ENCODE measurements around the gene FAM222B.

- TF ChIP-seq CTCF (conservative IDR thresholded peaks at IDR 0.05 in 1 of 2, IDR thresholded peaks at IDR 0.05 in 1 of 2; ENCODE audit: extremely low read depth in 1 of 2, insufficient read depth in 1 of 2, low read depth in 1 of 2, low read length in 2 of 2), result no peak
- no peak for TF ChIP-seq EZH2 (IDR thresholded peaks at IDR 0.05; ENCODE audit: borderline replicate concordance, low read length)
Observed at GRCh38 chr17:28878158-28878910, 35.7 kb upstream of the FAM222B start.

Measured in mammary epithelial cell (primary cell).